IPS-15b (cell line): ENCODE measurements around the gene PRDM2.

Experiments used
- H3K27me3 ChIP-seq: one replicate; pipeline ENCODE4 v1.6.1; 2013; ENCODE audit warnings: low read length; ENCODE audit not compliant: control insufficient read depth, insufficient read depth
- H3K36me3 ChIP-seq: one replicate; pipeline ENCODE4 v1.6.1; 2013; ENCODE audit warnings: low read length; ENCODE audit not compliant: control insufficient read depth, insufficient read depth
- H3K4me1 ChIP-seq: one replicate; pipeline ENCODE4 v1.6.1; 2013; ENCODE audit warnings: mild to moderate bottlenecking, low read length; ENCODE audit not compliant: control insufficient read depth, insufficient read depth
- H3K4me3 ChIP-seq: one replicate; pipeline ENCODE4 v1.5.1; 2013; ENCODE audit warnings: low read depth, low read length
- H3K9ac ChIP-seq: one replicate; pipeline ENCODE4 v1.6.1; 2013; ENCODE audit warnings: low read depth, mild to moderate bottlenecking, low read length
- H3K9me3 ChIP-seq: one replicate; pipeline ENCODE4 v1.6.1; 2013; ENCODE audit warnings: mild to moderate bottlenecking, low read length; ENCODE audit not compliant: control insufficient read depth, insufficient read depth

Gene PRDM2

DNA sequence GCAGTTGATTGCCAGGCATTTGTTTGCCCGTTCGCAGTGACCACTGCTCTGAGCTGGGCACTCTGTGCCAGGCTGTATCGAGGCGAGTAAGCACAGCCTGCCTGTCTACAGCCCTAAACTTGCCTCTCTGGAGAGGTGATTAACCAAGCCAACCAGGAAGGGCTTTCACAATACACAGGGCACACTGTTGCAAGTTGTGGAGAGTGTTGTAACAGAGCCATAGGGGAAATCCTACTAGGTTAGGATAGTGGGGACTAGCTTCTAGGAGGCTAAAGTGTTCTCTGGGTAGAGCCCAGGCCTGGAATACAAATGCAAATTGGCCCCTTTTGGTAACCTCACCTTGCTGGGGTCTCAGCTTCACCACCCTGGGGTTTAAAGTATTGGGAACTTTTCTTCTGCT is 23.8 kb downstream of the PRDM2 start:
- H3K9me3 ChIP-seq, result no peaks in the 10 kb centered on the region
- H3K9ac ChIP-seq, result no peak overlapping the region

DNA sequence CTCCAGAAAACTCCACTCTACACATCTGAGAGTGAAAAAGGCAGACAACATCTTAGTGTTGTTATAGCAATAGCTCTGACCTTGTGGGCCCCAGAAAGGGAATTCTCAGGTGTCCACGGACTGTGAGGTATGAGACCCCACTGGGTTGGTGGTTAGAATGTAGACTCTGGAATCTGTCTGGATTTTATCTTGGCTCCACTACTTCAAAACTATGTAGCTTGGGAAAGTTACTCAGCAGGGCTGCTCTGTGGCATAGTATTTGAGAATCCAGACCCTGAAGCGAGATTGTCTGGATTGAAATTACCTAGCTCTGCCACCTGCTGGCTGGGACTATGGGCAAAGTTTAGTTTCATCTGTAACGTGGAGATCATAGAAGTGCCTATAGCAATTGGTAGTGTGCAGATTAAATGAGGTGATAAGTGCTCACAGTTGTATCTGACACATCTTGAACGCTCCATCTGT is 25.8 kb downstream of the PRDM2 start:
- no peak overlapping the region for H3K4me3 ChIP-seq
- no peaks in the 10 kb centered on the region for H3K36me3 ChIP-seq
- H3K9me3 ChIP-seq, result no peaks in the 10 kb centered on the region
- no peak overlapping the region for H3K9ac ChIP-seq
- H3K4me1 ChIP-seq, result peaks cover 3% of the 10 kb centered on the region
- peaks cover 60% of the 10 kb centered on the region for H3K27me3 ChIP-seq

More for the DNA sequence above, 23.8 kb downstream of the PRDM2 start:
- no peaks in the 10 kb centered on the region for H3K36me3 ChIP-seq
- H3K4me1 ChIP-seq, result peaks cover 3% of the 10 kb centered on the region
- no peak overlapping the region for H3K4me3 ChIP-seq
- H3K27me3 ChIP-seq, result peaks cover 80% of the 10 kb centered on the region

DNA sequence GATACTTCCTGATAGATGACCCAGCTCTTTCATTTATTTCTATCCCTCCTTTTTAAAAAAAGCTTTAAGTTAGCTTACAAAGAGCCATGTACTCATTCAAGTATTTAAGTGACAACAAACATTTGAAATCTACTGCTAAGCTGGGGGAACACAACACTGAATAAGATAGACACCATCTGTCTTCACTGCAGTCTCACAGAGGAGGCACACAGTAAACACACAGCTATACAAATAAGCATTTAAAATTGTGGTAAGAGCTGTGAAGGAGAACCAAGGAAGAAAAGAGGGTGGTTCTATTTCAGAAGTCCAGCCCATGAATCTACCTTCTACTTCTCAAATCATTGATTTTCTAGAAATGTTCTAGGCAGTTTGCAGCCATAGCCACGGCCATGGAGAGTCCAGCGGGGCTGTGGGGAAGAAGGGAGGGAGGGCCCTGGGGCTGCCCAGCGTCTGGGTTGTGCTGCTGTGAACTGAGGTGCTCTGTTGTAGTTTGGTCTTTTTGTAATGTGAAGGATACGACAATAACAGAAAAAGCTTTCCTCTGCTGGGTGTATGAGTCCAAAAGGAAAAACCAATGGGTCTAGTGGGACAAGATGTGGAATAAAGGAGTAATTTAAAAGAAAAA is 28.2 kb downstream of the PRDM2 start:
- no peaks in the 10 kb centered on the region for H3K36me3 ChIP-seq
- H3K9me3 ChIP-seq, result no peaks in the 10 kb centered on the region
- H3K9ac ChIP-seq, result no peak overlapping the region
- H3K4me3 ChIP-seq, result no peak overlapping the region
- peaks cover 37% of the 10 kb centered on the region for H3K27me3 ChIP-seq
- H3K4me1 ChIP-seq, result peaks cover 3% of the 10 kb centered on the region

GRCh38 chr1:13730291-13730690 is 30.3 kb downstream of the PRDM2 start:
- no peak overlapping the region for H3K9ac ChIP-seq
- no peaks in the 10 kb centered on the region for H3K36me3 ChIP-seq
- H3K27me3 ChIP-seq, result peaks cover 18% of the 10 kb centered on the region
- no peak overlapping the region for H3K4me3 ChIP-seq
- H3K9me3 ChIP-seq, result no peaks in the 10 kb centered on the region
- H3K4me1 ChIP-seq, result no peaks in the 10 kb centered on the region

- Histone ChIP-seq H3K4me3 (no peak overlapping the region), H3K4me1 (no peaks in the 10 kb centered on the region), H3K36me3 (no peaks in the 10 kb centered on the region), H3K27me3 (peaks cover 12% of the 10 kb centered on the region), H3K9ac (no peak overlapping the region), H3K9me3 (no peaks in the 10 kb centered on the region)
Measured at GRCh38 chr1:13730751-13731482, 30.9 kb downstream of the PRDM2 start.

DNA sequence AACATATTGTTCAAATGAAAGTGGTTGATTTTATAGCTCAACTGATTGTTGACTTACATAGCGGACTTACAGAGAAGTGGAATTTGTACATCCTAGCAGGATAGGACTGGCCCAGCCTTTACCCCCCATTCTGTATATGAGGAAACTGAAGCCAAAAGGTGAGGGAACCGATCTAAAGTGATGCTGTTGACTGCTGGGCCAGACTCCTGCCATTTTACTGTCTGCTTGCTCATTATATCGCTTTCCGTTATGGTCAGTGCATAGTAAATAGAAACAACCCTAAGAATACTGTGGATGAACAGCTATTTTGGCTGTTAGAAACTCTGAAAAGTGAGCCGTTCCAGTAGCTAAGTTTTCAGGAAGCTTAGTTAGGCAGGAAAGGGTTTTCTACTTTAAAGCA is 31.9 kb downstream of the PRDM2 start:
- Histone ChIP-seq H3K27me3 (peaks cover 2% of the 10 kb centered on the region), H3K9ac (no peak overlapping the region), H3K4me3 (no peak overlapping the region), H3K36me3 (no peaks in the 10 kb centered on the region), H3K9me3 (no peaks in the 10 kb centered on the region), H3K4me1 (no peaks in the 10 kb centered on the region)

DNA sequence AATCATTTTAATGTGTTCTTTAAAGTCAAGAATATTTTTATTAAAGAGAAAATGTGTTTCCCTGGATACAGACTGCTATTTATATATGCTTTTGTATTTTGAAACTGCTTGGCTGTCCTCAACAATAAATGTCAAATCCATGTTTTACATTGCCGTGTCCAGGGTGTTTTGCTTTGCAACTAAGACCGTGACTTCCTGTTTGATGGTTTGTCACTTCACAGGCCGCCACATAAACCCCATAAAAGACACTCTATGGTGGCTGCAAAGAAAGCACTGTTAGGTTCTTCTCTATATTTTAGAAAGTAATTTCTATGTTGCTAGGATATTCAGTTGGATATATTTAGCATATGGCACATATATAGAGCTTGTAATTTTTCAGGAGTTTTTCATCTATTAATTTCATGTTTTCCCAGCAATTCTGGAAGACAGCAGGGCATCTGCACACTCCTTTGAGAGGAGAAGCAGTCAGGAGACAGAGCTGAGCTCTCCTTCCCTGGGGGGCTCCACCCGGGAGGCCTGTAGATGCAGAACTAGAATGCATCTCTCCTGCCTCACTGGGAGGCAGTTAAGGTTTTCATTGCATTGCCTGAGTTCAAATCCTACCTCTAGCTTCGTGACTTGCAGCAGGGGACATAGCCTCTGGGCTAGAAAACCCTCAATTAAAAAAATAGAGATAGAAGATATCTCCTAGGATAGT is 33.1 kb downstream of the PRDM2 start:
- Histone ChIP-seq H3K4me3 (no peak overlapping the region), H3K36me3 (no peaks in the 10 kb centered on the region), H3K4me1 (no peaks in the 10 kb centered on the region), H3K27me3 (no peaks in the 10 kb centered on the region), H3K9ac (no peak overlapping the region), H3K9me3 (no peaks in the 10 kb centered on the region)

GRCh38 chr1:13733711-13734110 is 33.7 kb downstream of the PRDM2 start:
- Histone ChIP-seq H3K9ac (no peak overlapping the region), H3K4me3 (no peak overlapping the region), H3K4me1 (no peaks in the 10 kb centered on the region), H3K9me3 (no peaks in the 10 kb centered on the region), H3K36me3 (no peaks in the 10 kb centered on the region), H3K27me3 (no peaks in the 10 kb centered on the region)

DNA sequence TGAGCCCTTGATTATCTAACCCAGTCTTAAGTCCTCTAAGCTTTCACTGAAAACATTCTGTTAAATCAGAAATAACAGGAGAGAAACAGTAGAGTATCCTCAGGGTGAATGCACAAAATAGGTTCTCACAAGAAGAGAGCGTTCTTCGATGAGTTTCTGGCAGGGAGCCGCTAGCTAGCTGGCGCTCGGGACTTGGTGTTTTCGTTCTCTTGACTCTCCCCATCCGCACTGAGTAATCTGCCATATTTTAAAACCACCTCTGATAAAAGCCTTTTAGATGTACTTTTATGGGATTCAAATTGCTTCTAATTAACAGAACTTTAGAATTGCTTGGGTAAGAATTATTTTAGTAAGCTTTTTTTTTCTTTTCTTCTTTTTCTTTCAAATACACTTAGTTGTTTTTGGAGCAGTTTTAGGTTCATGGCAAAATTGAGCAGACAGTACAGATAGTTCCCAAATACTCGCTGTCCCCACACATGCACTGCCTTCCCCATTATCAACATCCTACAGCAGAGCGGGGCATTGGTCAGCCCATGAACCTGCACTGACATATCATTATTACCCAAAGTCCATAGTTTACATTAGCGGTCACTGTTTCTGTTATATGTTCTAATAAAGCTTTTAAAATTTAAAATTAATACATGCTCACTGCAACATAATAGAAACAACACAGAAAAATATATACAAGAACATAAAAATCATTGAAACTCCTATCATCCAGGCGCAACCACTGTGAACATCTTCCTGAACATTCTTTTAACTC is 35.4 kb downstream of the PRDM2 start:
- Histone ChIP-seq H3K4me3 (no peak overlapping the region), H3K9me3 (no peaks in the 10 kb centered on the region), H3K9ac (no peak overlapping the region), H3K4me1 (no peaks in the 10 kb centered on the region), H3K36me3 (no peaks in the 10 kb centered on the region), H3K27me3 (no peaks in the 10 kb centered on the region)

GRCh38 chr1:13737398-13737797 is 37.4 kb downstream of the PRDM2 start:
- Histone ChIP-seq H3K4me1 (no peaks in the 10 kb centered on the region), H3K9ac (no peak overlapping the region), H3K4me3 (no peak overlapping the region), H3K36me3 (no peaks in the 10 kb centered on the region), H3K9me3 (no peaks in the 10 kb centered on the region), H3K27me3 (no peaks in the 10 kb centered on the region)

DNA sequence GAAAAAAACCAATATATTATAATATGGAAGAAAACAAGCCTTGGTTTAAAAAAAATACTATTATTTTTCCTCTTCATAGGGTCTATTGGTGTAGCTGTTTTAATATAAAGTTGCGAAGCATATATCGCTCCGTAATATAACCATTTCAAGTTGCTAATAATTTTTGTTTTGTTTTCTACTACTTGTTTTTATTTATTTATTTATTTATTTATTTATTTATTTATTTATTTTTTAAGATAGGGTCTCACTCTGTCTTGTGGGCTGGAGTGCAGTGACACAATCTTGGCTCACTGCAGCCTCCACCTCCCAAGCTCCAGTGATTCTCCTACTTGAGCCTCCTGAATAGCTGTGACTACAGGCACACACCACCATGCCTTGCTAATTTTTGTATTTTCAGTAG is 46.4 kb downstream of the PRDM2 start:
- H3K27me3 ChIP-seq, result peaks cover 20% of the 10 kb centered on the region
- no peaks in the 10 kb centered on the region for H3K36me3 ChIP-seq

More for the DNA sequence above, 46.4 kb downstream of the PRDM2 start:
- Histone ChIP-seq H3K4me1 (peaks cover 3% of the 10 kb centered on the region), H3K4me3 (no peak overlapping the region), H3K9me3 (no peaks in the 10 kb centered on the region), H3K9ac (no peak overlapping the region)
